ENCODE results near the gene SPATA33. TPM values are rescaled to one million over a fixed set of nuclear protein-coding genes. Genes with fewer than 3 reads are reported as not detected.
"Not testable (repeated sequence)": the region's sequence is repeated elsewhere in the genome, so short reads cannot be mapped to it uniquely, and the experiment has no call there.

Gene SPATA33
- total RNA-seq, 1 experiment from 2014 or later = 19.7 TPM

- H3K4me1 Mint-ChIP-seq (ENCODE audit: low read depth, unreplicated experiment); H3K4me1 ChIP-seq; H3K36me3 Mint-ChIP-seq (ENCODE audit: insufficient read depth, unreplicated experiment); H3K27me3 ChIP-seq (replicated peaks; ENCODE audit: control insufficient read depth, insufficient read depth, low read length); DNase-seq; CTCF ChIA-PET; H3K9me3 Mint-ChIP-seq (ENCODE audit: unreplicated experiment); H3K36me3 ChIP-seq (ENCODE audit: control insufficient read depth, insufficient read depth, low read length); POLR2A ChIA-PET; H3K27ac Mint-ChIP-seq (ENCODE audit: unreplicated experiment); H3K4me3 Mint-ChIP-seq (ENCODE audit: unreplicated experiment); H3K4me3 ChIP-seq (ENCODE audit: low read depth, low read length); intact Hi-C loops (cut with micrococcal nuclease; ENCODE audit: unreplicated experiment); H3K9me3 ChIP-seq; BruUV-seq (replicated peaks); H3K27me3 Mint-ChIP-seq (ENCODE audit: insufficient read depth, unreplicated experiment): not testable (repeated sequence)
Observed at GRCh38 chr16:89634463-89635385, 22.9 kb upstream of the SPATA33 start.

DNA sequence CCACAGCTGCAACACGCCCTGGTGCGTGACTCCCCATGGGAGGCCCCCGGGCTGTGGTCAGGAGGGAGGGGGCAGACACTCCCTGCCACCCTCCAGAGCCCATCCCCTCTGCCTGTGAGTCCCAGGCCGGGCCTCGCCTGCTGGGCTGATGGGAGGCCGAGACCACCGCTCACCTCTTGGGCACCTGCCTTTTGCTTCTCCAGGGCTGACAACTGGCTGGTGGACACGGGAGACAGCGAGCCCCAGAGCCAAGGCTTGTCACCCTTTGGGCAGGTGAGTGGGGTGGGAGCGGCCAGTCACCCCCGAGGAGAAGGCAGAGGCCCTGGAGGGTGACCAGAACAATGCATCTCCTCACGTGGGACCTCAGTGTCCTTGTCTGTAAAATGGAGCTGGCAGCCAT, 21.0 kb upstream of the SPATA33 start:
- Mint-ChIP-seq H3K27me3 (ENCODE audit: insufficient read depth, unreplicated experiment) (peaks cover 3% of the 10 kb centered on the region), H3K9me3 (ENCODE audit: unreplicated experiment) (no peaks in the 10 kb centered on the region), H3K36me3 (ENCODE audit: insufficient read depth, unreplicated experiment) (peaks cover 14% of the 10 kb centered on the region), H3K4me1 (ENCODE audit: low read depth, unreplicated experiment) (peaks cover 8% of the 10 kb centered on the region), H3K27ac (ENCODE audit: unreplicated experiment) (no peak overlapping the region), H3K4me3 (ENCODE audit: unreplicated experiment) (no peak overlapping the region)
- Histone ChIP-seq H3K4me1 (no peaks in the 10 kb centered on the region), H3K36me3 (ENCODE audit: control insufficient read depth, insufficient read depth, low read length) (no peaks in the 10 kb centered on the region), H3K9me3 (no peaks in the 10 kb centered on the region), H3K27me3 (replicated peaks; ENCODE audit: control insufficient read depth, insufficient read depth, low read length) (no peaks in the 10 kb centered on the region; the same call in 1 of the 2 replicates), H3K4me3 (ENCODE audit: low read depth, low read length) (no peak overlapping the region)
- POLR2A ChIA-PET = no interaction called here
- no TSS peak for BruUV-seq (replicated peaks)
- intact Hi-C loops (cut with micrococcal nuclease; ENCODE audit: unreplicated experiment) = no loop called here
- no peak for DNase-seq
- TF ChIP-seq, protein P1, sequence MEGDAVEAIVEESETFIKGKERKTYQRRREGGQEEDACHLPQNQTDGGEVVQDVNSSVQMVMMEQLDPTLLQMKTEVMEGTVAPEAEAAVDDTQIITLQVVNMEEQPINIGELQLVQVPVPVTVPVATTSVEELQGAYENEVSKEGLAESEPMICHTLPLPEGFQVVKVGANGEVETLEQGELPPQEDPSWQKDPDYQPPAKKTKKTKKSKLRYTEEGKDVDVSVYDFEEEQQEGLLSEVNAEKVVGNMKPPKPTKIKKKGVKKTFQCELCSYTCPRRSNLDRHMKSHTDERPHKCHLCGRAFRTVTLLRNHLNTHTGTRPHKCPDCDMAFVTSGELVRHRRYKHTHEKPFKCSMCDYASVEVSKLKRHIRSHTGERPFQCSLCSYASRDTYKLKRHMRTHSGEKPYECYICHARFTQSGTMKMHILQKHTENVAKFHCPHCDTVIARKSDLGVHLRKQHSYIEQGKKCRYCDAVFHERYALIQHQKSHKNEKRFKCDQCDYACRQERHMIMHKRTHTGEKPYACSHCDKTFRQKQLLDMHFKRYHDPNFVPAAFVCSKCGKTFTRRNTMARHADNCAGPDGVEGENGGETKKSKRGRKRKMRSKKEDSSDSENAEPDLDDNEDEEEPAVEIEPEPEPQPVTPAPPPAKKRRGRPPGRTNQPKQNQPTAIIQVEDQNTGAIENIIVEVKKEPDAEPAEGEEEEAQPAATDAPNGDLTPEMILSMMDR (IDR thresholded peaks at IDR 0.05; ENCODE audit: insufficient read depth in 1 of 2, low read depth in 1 of 2, low read length in 1 of 2, severe bottlenecking in 1 of 2, unreplicated experiment in 1 of 2) = no peak
- CTCF ChIA-PET = no interaction called here

DNA sequence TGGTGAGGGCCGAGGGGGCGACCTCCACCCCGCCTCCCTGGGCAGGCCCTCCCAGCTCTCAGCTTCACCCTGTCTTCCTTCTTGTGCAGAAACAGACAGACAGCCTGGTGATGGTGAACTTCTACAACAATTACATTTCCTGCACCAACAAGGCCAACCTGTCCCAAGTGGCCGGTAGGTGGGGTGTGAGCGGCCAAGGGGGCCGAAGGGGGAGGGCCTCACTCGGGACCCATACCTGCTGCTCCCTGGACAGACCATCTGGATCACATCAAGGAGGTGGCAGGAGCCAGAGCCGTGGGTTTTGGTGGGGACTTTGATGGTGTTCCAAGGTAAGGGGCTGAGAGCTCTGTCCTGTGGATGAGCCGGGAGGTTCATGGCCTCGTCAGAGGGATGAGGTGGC, 20.3 kb upstream of the SPATA33 start:
- TF ChIP-seq, protein P1 (IDR thresholded peaks at IDR 0.05; ENCODE audit: insufficient read depth in 1 of 2, low read depth in 1 of 2, low read length in 1 of 2, severe bottlenecking in 1 of 2, unreplicated experiment in 1 of 2) = no peak
- intact Hi-C loops (cut with micrococcal nuclease; ENCODE audit: unreplicated experiment) = no loop called here

More for the DNA sequence above, 20.3 kb upstream of the SPATA33 start:
- Mint-ChIP-seq H3K27ac (ENCODE audit: unreplicated experiment) (no peak overlapping the region), H3K36me3 (ENCODE audit: insufficient read depth, unreplicated experiment) (peaks cover 22% of the 10 kb centered on the region), H3K4me1 (ENCODE audit: low read depth, unreplicated experiment) (peaks cover 8% of the 10 kb centered on the region), H3K4me3 (ENCODE audit: unreplicated experiment) (no peak overlapping the region), H3K9me3 (ENCODE audit: unreplicated experiment) (no peaks in the 10 kb centered on the region), H3K27me3 (ENCODE audit: insufficient read depth, unreplicated experiment) (peaks cover 3% of the 10 kb centered on the region)
- POLR2A ChIA-PET = no interaction called here
- Histone ChIP-seq H3K9me3 (no peaks in the 10 kb centered on the region), H3K27me3 (replicated peaks; ENCODE audit: control insufficient read depth, insufficient read depth, low read length) (no peaks in the 10 kb centered on the region; the same call in 1 of the 2 replicates), H3K36me3 (ENCODE audit: control insufficient read depth, insufficient read depth, low read length) (no peaks in the 10 kb centered on the region), H3K4me1 (no peaks in the 10 kb centered on the region), H3K4me3 (ENCODE audit: low read depth, low read length) (no peak overlapping the region)
- CTCF ChIA-PET = no interaction called here
- no peak for DNase-seq
- no TSS peak for BruUV-seq (replicated peaks)
